Upper lobe of left lung (tissue), 6 donors: ENCODE measurements around the gene COMMD10. TPM values are rescaled to one million over a fixed set of nuclear protein-coding genes. Genes with fewer than 3 reads are reported as not detected.
A peak's percentile ranks its signal among the peaks of the same experiment; 100 is the strongest.

Experiments used
- ATAC-seq, 2 donors: fragments of 200-7000 bp; cut with Tn5 transposase; one replicate each; pipeline ENCODE4 v1.9.1; 2022; ENCODE audit warnings: mild to moderate bottlenecking in 2 of 2, moderate library complexity in 2 of 2; ENCODE audit not compliant: low FRiP score in 2 of 2
- DNase-seq, 2 donors: peaks; one replicate each; pipeline ENCODE4 v3.0.0-alpha.2; 2019 to 2020
- H3K27ac ChIP-seq, 4 donors: fragments of 200-600 bp; sonication (generic); one replicate each; pipeline ENCODE4 v1.5.1; 2016 to 2019
- H3K27me3 ChIP-seq, 4 donors: fragments of 200-600 bp; sonication (generic); one replicate each; pipeline ENCODE4 v1.5.1; 2017 to 2019
- H3K36me3 ChIP-seq, 4 donors: fragments of 200-600 bp; sonication (generic); one replicate each; pipeline ENCODE4 v1.5.1; 2016 to 2019
- H3K4me1 ChIP-seq, 4 donors: fragments of 200-600 bp; sonication (generic); one replicate each; pipeline ENCODE4 v1.5.1; 2018 to 2019
- H3K4me3 ChIP-seq, 4 donors: fragments of 200-600 bp; sonication (generic); one replicate each; pipeline ENCODE4 v1.5.1; 2017 to 2019; ENCODE audit warnings: mild to moderate bottlenecking in 2 of 4, moderate library complexity in 1 of 4
- H3K9me3 ChIP-seq, 4 donors: fragments of 200-600 bp; sonication (generic); one replicate each; pipeline ENCODE4 v1.5.1; 2018 to 2019
- EP300 ChIP-seq, 4 donors: sonication (generic); formaldehyde crosslinking; IDR thresholded peaks; one replicate each; pipeline ENCODE4 v1.5.1; 2017; ENCODE audit warnings: antibody characterized with exemption in 4 of 4, control low read depth in 2 of 4
- POLR2A ChIP-seq, 4 donors: fragments of 450-650 bp; IDR thresholded peaks; one replicate each; pipeline ENCODE4 v1.5.1; 2016 to 2017; ENCODE audit warnings: antibody characterized with exemption in 4 of 4, mild to moderate bottlenecking in 2 of 4
- POLR2AphosphoS5 ChIP-seq, 2 donors: sonication (generic); formaldehyde crosslinking; IDR thresholded peaks; one replicate each; pipeline ENCODE4 v1.5.1; 2017; ENCODE audit warnings: antibody characterized with exemption in 2 of 2
- WGBS, 2 donors: methylation state at CpG; one replicate each; pipeline ENCODE4 v1.1.5; 2017 to 2018; 5-methylcytosine and 5-hydroxymethylcytosine counted together
- total RNA-seq, 6 donors: library from RNA; depleted of rRNA in 4 of 6; stranded (reverse); fragments of >200 nt in 4 of 6; gene quantifications; one replicate each; pipeline versions ENCODE4 v1.1.0 to v1.2.1, GENCODE V29; 2016 to 2021
- TF ChIP-seq, protein P1 (sequence below), 6 experiments: fragments of 450-650 bp in 4 of 6; fragments of 200-600 bp in 2 of 6; sonication (generic) in 2 of 6; IDR thresholded peaks; one replicate each; pipeline ENCODE4 v1.5.1; 2016 to 2019; ENCODE audit warnings: antibody characterized with exemption in 6 of 6
- donor health status: DM: no; HTN: no; CAD: no; lungs with moderate emphysema.
- donor health status: DM: no; HTN: yes; CAD: no; lungs with severe emphysema.

COMMD10 gene
- total RNA-seq: 10 to 100 TPM; 16.5 to 49.2 (median 25.4) TPM

DNA sequence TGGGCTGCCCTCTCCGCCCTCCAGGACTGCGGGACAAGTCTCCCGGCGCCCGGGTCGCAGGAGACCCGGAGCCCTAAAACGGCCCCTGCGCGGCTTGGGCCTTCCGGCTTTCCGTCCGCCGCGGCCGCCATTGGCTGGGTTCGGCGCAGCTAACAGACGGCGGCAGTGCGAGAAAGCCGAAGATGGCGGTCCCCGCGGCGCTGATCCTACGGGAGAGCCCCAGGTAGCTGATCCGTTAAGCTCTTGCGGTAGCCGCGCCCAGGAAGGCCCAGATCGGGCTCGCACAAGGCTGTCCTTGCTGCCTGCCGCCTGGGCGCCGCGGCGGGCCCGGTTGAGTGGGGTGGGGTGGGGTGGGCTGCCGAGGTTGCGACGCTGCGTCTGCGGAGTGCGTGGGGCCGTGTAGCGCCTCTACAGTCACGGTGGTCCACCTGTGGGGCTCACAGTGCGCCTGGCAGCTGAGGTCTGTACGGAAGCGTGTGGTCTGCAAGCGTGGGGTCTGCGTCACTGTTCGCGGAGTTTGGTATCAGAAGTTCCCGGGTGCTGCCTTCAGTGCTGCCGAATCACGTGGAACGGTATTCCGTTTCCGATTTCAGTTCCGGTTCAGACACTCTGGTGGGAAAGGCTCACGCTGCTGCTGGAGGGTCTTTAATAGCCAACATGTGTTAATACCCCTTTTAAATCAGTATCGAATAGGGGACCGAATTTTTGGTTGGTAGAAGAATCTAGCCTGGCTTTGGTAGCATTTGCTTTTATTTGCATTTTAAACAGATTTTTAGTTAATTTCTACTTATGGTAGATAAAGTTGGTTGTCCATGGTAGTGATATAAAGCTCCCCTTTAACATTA, at the start of gene COMMD10:
TSS of gene COMMD10 (plus strand) at position 155 of the 845 bp plus-strand sequence.
- ATAC-seq (peak; percentile 92 to 96), DNase-seq (peak; percentile 86 to 96)
- TF ChIP-seq EP300 (IDR thresholded peaks at IDR 0.05) (no peak), POLR2AphosphoS5 (IDR thresholded peaks at IDR 0.05) (peak; percentile 34 to 64), POLR2A (IDR thresholded peaks at IDR 0.05) (peak in 2 of 4 donors; percentile 64 to 76)
- TF ChIP-seq, protein P1, sequence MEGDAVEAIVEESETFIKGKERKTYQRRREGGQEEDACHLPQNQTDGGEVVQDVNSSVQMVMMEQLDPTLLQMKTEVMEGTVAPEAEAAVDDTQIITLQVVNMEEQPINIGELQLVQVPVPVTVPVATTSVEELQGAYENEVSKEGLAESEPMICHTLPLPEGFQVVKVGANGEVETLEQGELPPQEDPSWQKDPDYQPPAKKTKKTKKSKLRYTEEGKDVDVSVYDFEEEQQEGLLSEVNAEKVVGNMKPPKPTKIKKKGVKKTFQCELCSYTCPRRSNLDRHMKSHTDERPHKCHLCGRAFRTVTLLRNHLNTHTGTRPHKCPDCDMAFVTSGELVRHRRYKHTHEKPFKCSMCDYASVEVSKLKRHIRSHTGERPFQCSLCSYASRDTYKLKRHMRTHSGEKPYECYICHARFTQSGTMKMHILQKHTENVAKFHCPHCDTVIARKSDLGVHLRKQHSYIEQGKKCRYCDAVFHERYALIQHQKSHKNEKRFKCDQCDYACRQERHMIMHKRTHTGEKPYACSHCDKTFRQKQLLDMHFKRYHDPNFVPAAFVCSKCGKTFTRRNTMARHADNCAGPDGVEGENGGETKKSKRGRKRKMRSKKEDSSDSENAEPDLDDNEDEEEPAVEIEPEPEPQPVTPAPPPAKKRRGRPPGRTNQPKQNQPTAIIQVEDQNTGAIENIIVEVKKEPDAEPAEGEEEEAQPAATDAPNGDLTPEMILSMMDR (IDR thresholded peaks at IDR 0.05): no peak
- peaks cover 4 to 19% (median 12%) of the 10 kb centered on the region in 4 donors for H3K4me1 ChIP-seq
- H3K9me3 ChIP-seq: no peaks in the 10 kb centered on the region
- H3K27ac ChIP-seq: peak within 1 kb of the TSS; percentile 94 to 98 (median 96)
- H3K4me3 ChIP-seq: peak within 1 kb of the TSS; percentile 85 to 97 (median 91)
- peaks cover 0 to 15% (median 0%) of the 10 kb centered on the region in 4 donors for H3K36me3 ChIP-seq
- H3K27me3 ChIP-seq: no peaks in the 10 kb centered on the region
- WGBS, 2 donors: 0% methylated on average over 8 to 29 of the region's 65 CpGs

DNA sequence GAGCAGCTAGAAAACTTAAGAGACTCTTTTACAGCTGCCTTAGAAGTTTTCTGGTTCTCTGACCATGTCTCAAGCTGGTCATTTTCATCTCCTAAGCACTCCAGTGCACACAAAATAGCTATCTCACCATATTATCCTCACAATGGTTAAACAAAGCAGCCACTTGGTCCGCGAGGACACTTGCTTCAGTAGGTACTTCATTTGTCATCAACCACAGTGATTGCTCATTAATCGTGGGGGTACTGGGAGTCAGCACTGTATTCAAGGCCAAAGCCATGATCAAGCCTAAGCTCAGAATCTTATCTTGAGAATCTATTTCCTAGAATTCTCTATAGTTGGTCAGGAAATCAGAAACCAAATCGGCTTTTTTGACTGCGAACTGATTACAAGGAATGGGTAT, 49.7 kb upstream of the COMMD10 start:
- WGBS, 2 donors: 70 to 84% methylated on average over 5 of the region's 5 CpGs
- H3K4me3 ChIP-seq: no peak overlapping the region
- DNase-seq (no peak), ATAC-seq (no peak)
- H3K27me3 ChIP-seq: no peaks in the 10 kb centered on the region
- TF ChIP-seq POLR2A (IDR thresholded peaks at IDR 0.05) (no peak), EP300 (IDR thresholded peaks at IDR 0.05) (no peak), POLR2AphosphoS5 (IDR thresholded peaks at IDR 0.05) (no peak)
- TF ChIP-seq, protein P1 (IDR thresholded peaks at IDR 0.05): no peak
- no peaks in the 10 kb centered on the region for H3K36me3 ChIP-seq
- H3K9me3 ChIP-seq: no peaks in the 10 kb centered on the region
- no peak overlapping the region for H3K27ac ChIP-seq
- H3K4me1 ChIP-seq: no peaks in the 10 kb centered on the region

DNA sequence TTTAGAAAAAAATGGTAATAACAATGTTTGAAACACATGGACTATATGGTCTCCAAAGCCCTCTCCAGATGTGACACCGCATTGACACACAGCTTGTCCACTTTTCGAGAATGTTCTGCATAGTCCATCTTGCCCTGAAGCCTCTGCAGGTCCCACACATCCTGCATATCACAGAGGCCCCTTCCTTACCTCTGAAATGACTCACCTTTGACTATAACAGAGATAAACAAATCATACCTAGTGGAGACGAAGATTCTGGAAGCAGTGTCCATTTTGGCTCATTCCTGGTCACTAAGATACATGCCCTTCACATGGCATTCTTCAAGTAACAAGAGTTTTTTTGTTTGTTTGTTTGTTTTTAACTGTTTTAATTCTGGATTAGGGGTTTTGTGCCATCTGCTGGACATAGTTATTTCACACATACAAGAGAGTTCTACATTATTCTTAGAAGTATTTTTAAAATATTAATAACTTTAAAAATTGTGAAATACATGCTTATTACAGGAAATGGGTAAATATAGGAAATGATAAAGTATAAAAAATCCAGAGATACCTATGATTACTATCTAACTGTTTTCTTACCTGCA, 47.5 kb upstream of the COMMD10 start:
- Histone ChIP-seq H3K36me3 (no peaks in the 10 kb centered on the region), H3K9me3 (no peaks in the 10 kb centered on the region), H3K27ac (no peak overlapping the region), H3K4me3 (no peak overlapping the region), H3K27me3 (no peaks in the 10 kb centered on the region), H3K4me1 (no peaks in the 10 kb centered on the region)
- no peak for ATAC-seq
- TF ChIP-seq EP300 (IDR thresholded peaks at IDR 0.05) (no peak), POLR2A (IDR thresholded peaks at IDR 0.05) (no peak), POLR2AphosphoS5 (IDR thresholded peaks at IDR 0.05) (no peak)
- TF ChIP-seq, protein P1 (IDR thresholded peaks at IDR 0.05): no peak
- 57 to 72% methylated on average over 3 of the region's 3 CpGs for WGBS, 2 donors
- no peak for DNase-seq

DNA sequence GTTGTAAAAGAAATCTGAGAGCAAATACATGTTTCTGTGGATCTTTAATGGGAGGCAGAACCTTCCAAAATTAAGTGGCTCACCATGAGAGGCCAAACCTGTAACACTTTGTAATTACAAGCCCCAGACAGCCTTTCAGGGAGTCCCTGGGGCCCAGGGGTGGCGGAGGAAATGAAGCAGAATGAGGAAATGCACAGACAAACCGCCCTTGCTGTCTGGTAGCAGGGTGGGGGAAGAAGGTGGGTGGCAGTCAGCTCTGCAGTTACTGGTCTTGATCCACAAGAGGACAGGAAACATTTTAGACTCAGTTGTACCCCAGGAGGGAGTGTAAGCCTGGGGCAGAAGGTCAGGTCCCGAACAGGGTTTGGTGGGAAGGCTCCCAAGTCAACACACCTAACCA, 46.0 kb upstream of the COMMD10 start:
- Histone ChIP-seq H3K9me3 (no peaks in the 10 kb centered on the region), H3K4me1 (no peaks in the 10 kb centered on the region), H3K27me3 (no peaks in the 10 kb centered on the region), H3K27ac (no peak overlapping the region), H3K4me3 (no peak overlapping the region), H3K36me3 (no peaks in the 10 kb centered on the region)
- no peak for ATAC-seq
- 48 to 68% methylated on average over 3 of the region's 3 CpGs for WGBS, 2 donors
- no peak for DNase-seq
- no peak for TF ChIP-seq POLR2AphosphoS5 (IDR thresholded peaks at IDR 0.05)
- TF ChIP-seq, protein P1 (IDR thresholded peaks at IDR 0.05): no peak
- TF ChIP-seq EP300 (IDR thresholded peaks at IDR 0.05): no peak
- no peak for TF ChIP-seq POLR2A (IDR thresholded peaks at IDR 0.05)
